ENCODE results near the gene KRTAP5-6. TPM values are rescaled to one million over a fixed set of nuclear protein-coding genes. Genes with fewer than 3 reads are reported as not detected.

Gene KRTAP5-6
- total RNA-seq, 6 experiments from 2014 or later = not detected

GRCh38 chr11:1746511-1746931 is 49.5 kb downstream of the KRTAP5-6 start:
- H3K9me3 Mint-ChIP-seq = peaks cover 5% of the 10 kb centered on the region
- no peak overlapping the region for H3K27ac Mint-ChIP-seq
- H3K27me3 Mint-ChIP-seq (ENCODE audit: insufficient read depth) = peaks cover 16% of the 10 kb centered on the region
- DNase-seq = no peak
- TF ChIP-seq, protein P1, sequence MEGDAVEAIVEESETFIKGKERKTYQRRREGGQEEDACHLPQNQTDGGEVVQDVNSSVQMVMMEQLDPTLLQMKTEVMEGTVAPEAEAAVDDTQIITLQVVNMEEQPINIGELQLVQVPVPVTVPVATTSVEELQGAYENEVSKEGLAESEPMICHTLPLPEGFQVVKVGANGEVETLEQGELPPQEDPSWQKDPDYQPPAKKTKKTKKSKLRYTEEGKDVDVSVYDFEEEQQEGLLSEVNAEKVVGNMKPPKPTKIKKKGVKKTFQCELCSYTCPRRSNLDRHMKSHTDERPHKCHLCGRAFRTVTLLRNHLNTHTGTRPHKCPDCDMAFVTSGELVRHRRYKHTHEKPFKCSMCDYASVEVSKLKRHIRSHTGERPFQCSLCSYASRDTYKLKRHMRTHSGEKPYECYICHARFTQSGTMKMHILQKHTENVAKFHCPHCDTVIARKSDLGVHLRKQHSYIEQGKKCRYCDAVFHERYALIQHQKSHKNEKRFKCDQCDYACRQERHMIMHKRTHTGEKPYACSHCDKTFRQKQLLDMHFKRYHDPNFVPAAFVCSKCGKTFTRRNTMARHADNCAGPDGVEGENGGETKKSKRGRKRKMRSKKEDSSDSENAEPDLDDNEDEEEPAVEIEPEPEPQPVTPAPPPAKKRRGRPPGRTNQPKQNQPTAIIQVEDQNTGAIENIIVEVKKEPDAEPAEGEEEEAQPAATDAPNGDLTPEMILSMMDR (IDR thresholded peaks at IDR 0.05) = no peak
- H3K4me3 Mint-ChIP-seq = no peak overlapping the region
- peaks cover 6% of the 10 kb centered on the region for H3K36me3 Mint-ChIP-seq (ENCODE audit: low read depth)
- H3K4me1 Mint-ChIP-seq (ENCODE audit: low read depth) = peaks cover 14% of the 10 kb centered on the region

GRCh38 chr11:1746956-1747752 is 50.2 kb downstream of the KRTAP5-6 start:
- peaks cover 14% of the 10 kb centered on the region for H3K4me1 Mint-ChIP-seq (ENCODE audit: low read depth)
- peaks cover 6% of the 10 kb centered on the region for H3K36me3 Mint-ChIP-seq (ENCODE audit: low read depth)
- H3K4me3 Mint-ChIP-seq = no peak overlapping the region
- peaks cover 5% of the 10 kb centered on the region for H3K9me3 Mint-ChIP-seq
- no peak for DNase-seq
- no peak overlapping the region for H3K27ac Mint-ChIP-seq
- peaks cover 16% of the 10 kb centered on the region for H3K27me3 Mint-ChIP-seq (ENCODE audit: insufficient read depth)
- TF ChIP-seq, protein P1 (IDR thresholded peaks at IDR 0.05) = no peak

Other genes with a start within 250 kb of the KRTAP5-6 start
- 10 to 100 TPM; 19.6 to 27.4 (median 21.4) TPM for gene MOB2, start 210.4 kb upstream of the KRTAP5-6 start, total RNA-seq (2021; fragmentation: NEBNext Ultra II Directional; extraction: Animal tissue kit (Norgen Biotek cat#: 25700))
- 1 to 10 TPM in 3 of 6 experiments, under 1 TPM in 3; 0.38 to 1.6 (median 0.81) TPM for gene DUSP8, start 124.9 kb upstream of the KRTAP5-6 start, total RNA-seq (2021; fragmentation: NEBNext Ultra II Directional; extraction: Animal tissue kit (Norgen Biotek cat#: 25700))
- not detected for gene KRTAP5-1, start 111.9 kb upstream of the KRTAP5-6 start, total RNA-seq (2021; fragmentation: NEBNext Ultra II Directional; extraction: Animal tissue kit (Norgen Biotek cat#: 25700))
- not detected for gene KRTAP5-2, start 98.9 kb upstream of the KRTAP5-6 start, total RNA-seq (2021; fragmentation: NEBNext Ultra II Directional; extraction: Animal tissue kit (Norgen Biotek cat#: 25700))
- not detected for gene KRTAP5-3, start 88.7 kb upstream of the KRTAP5-6 start, total RNA-seq (2021; fragmentation: NEBNext Ultra II Directional; extraction: Animal tissue kit (Norgen Biotek cat#: 25700))
- not detected for gene KRTAP5-4, start 75.1 kb upstream of the KRTAP5-6 start, total RNA-seq (2021; fragmentation: NEBNext Ultra II Directional; extraction: Animal tissue kit (Norgen Biotek cat#: 25700))
- gene KRTAP5-5, start 67.4 kb upstream of the KRTAP5-6 start, total RNA-seq (2021; fragmentation: NEBNext Ultra II Directional; extraction: Animal tissue kit (Norgen Biotek cat#: 25700)) = not detected
- gene IFITM10, start 53.4 kb downstream of the KRTAP5-6 start, total RNA-seq (2021; fragmentation: NEBNext Ultra II Directional; extraction: Animal tissue kit (Norgen Biotek cat#: 25700)) = under 1 TPM; 0.21 to 0.71 (median 0.45) TPM
- 100 to 1,000 TPM; 212 to 240 (median 229) TPM for gene CTSD, start 66.7 kb downstream of the KRTAP5-6 start, total RNA-seq (2021; fragmentation: NEBNext Ultra II Directional; extraction: Animal tissue kit (Norgen Biotek cat#: 25700))
- gene SYT8, start 137.8 kb downstream of the KRTAP5-6 start, total RNA-seq (2021; fragmentation: NEBNext Ultra II Directional; extraction: Animal tissue kit (Norgen Biotek cat#: 25700)) = not detected
- gene TNNI2, start 141.8 kb downstream of the KRTAP5-6 start, total RNA-seq (2021; fragmentation: NEBNext Ultra II Directional; extraction: Animal tissue kit (Norgen Biotek cat#: 25700)) = not detected
- gene LSP1, start 155.9 kb downstream of the KRTAP5-6 start, total RNA-seq (2021; fragmentation: NEBNext Ultra II Directional; extraction: Animal tissue kit (Norgen Biotek cat#: 25700)) = 1 to 10 TPM in 1 of 6 experiments, under 1 TPM in 3, not detected in 2; 0.18 to 2.6 (median 0.27) TPM
- gene PRR33, start 194.7 kb downstream of the KRTAP5-6 start, total RNA-seq (2021; fragmentation: NEBNext Ultra II Directional; extraction: Animal tissue kit (Norgen Biotek cat#: 25700)) = not detected
- gene TNNT3, start 222.5 kb downstream of the KRTAP5-6 start, total RNA-seq (2021; fragmentation: NEBNext Ultra II Directional; extraction: Animal tissue kit (Norgen Biotek cat#: 25700)) = not detected

Measured in HFFc6 (cell line).